ENCODE results near the gene ZNF91.

GRCh38 chr19:23309926-23310325 is 85.3 kb downstream of the ZNF91 start:
- TF ChIP-seq CTCF (IDR thresholded peaks at IDR 0.05; ENCODE audit: poor library complexity, severe bottlenecking), result no peak
- TF ChIP-seq SMC3 (conservative IDR thresholded peaks at IDR 0.05; ENCODE audit: poor library complexity), result no peak
- no peak for TF ChIP-seq POLR2AphosphoS5 (IDR thresholded peaks at IDR 0.05)
- no peak for TF ChIP-seq EZH2 (IDR thresholded peaks at IDR 0.05; ENCODE audit: borderline replicate concordance, insufficient read depth, low read length, poor library complexity, severe bottlenecking)
- TF ChIP-seq REST (IDR thresholded peaks at IDR 0.05; ENCODE audit: borderline replicate concordance), result no peak
- TF ChIP-seq MXI1 (conservative IDR thresholded peaks at IDR 0.05; ENCODE audit: poor library complexity, severe bottlenecking), result no peak
- TF ChIP-seq TAF1 (IDR thresholded peaks at IDR 0.05; ENCODE audit: low read depth), result no peak
